ENCODE data around the gene CRYBG2. TPM values are rescaled to one million over a fixed set of nuclear protein-coding genes. Genes with fewer than 3 reads are reported as not detected.

Gene CRYBG2
- total RNA-seq, 2 donors from 2014 or later: 9.0 to 15.1 TPM

DNA sequence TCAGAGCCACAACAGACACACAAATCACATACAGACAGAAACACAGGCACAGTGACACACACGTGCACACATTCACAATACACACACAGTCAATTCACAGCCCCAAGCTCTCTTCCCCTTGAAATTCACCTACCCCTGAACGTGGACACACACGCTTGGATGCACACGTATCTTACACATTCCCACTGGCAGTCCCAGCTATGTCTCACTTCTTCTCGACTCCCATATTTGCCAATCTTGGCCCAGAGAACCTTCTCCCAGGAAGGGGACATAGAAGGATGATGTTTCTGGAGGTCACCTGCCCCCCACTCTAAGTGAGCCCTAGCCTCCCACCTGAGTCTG, 1.6 kb downstream of the CRYBG2 start:
- Mint-ChIP-seq H3K4me3 (no peak overlapping the region), H3K27me3 (ENCODE audit: insufficient read depth) (peaks cover under 1% of the 10 kb centered on the region), H3K4me1 (peaks cover 28% of the 10 kb centered on the region), H3K36me3 (ENCODE audit: low read depth) (no peaks in the 10 kb centered on the region), H3K27ac (peak overlapping the region; percentile 69), H3K9me3 (no peaks in the 10 kb centered on the region)
- 85 to 88% methylated on average over 5 of the region's 5 CpGs for WGBS, 2 experiments (ENCODE audit: insufficient coverage in 1 of 2, insufficient read length in 1 of 2)
- no peak for DNase-seq
- H3K27me3 ChIP-seq (ENCODE audit: control insufficient read depth, insufficient read depth, low read length, poor library complexity, severe bottlenecking): no peaks in the 10 kb centered on the region
- no peak overlapping the region for H3K27ac ChIP-seq (ENCODE audit: low read depth, low read length)
- TF ChIP-seq CTCF (conservative IDR thresholded peaks at IDR 0.05): no peak
- H3K36me3 ChIP-seq (ENCODE audit: control insufficient read depth, insufficient read depth, low read length): no peaks in the 10 kb centered on the region
- H3K9me3 ChIP-seq (ENCODE audit: control insufficient read depth, low read length): no peaks in the 10 kb centered on the region
- no peak overlapping the region for H3K4me3 ChIP-seq (ENCODE audit: low read length)
- peaks cover 14% of the 10 kb centered on the region for H3K4me1 ChIP-seq (ENCODE audit: control insufficient read depth, insufficient read depth, low read length)
- H3K9ac ChIP-seq (ENCODE audit: extremely low read depth, low read length, poor library complexity, severe bottlenecking): no peak overlapping the region

DNA sequence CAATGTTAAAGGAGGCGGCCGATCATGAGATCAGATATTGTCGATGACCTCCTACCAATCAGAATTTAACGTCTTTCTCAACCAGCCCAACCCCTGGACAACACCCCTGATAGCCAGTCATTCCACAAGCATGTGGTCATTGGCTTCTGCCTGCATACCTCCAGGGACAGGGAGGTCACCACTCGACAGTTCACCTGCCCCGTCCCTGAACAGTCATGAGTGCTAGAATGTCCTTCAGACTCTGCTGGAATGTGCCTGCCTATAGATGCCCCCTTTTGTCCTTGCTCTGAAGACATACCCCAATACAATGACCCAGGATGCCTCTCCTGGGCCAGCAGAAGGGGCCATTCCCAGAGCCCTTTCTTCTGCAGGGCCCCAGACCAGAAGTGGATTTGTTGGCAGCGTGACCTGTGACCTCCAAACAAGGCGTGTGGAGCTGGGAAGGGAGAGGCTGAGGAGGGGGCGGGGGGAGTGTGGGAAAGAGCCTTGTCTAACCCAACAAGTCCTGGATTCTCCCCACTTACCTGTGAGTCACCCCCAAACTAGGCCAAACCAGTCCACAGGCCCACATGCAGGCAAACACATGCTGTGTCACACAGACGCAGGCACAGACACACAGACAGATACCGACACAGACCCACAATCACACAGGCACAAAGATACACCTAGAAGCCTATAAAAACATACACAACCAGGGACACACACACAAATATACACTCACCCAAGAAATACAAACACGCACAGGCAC, 2.2 kb downstream of the CRYBG2 start:
- peak overlapping the region; percentile 90 for H3K27ac Mint-ChIP-seq
- peaks cover 14% of the 10 kb centered on the region for H3K4me1 ChIP-seq (ENCODE audit: control insufficient read depth, insufficient read depth, low read length)
- H3K4me3 Mint-ChIP-seq: no peak overlapping the region
- DNase-seq: no peak
- no peaks in the 10 kb centered on the region for H3K9me3 Mint-ChIP-seq
- no peaks in the 10 kb centered on the region for H3K36me3 ChIP-seq (ENCODE audit: control insufficient read depth, insufficient read depth, low read length)
- no peaks in the 10 kb centered on the region for H3K27me3 Mint-ChIP-seq (ENCODE audit: insufficient read depth)
- H3K36me3 Mint-ChIP-seq (ENCODE audit: low read depth): no peaks in the 10 kb centered on the region
- H3K4me3 ChIP-seq (ENCODE audit: low read length): no peak overlapping the region
- 80 to 84% methylated on average over 8 to 12 of the region's 12 CpGs for WGBS, 2 experiments (ENCODE audit: insufficient coverage in 1 of 2, insufficient read length in 1 of 2)
- H3K4me1 Mint-ChIP-seq: peaks cover 25% of the 10 kb centered on the region
- peak overlapping the region; percentile 63 for H3K9ac ChIP-seq (ENCODE audit: extremely low read depth, low read length, poor library complexity, severe bottlenecking)
- no peak for TF ChIP-seq CTCF (conservative IDR thresholded peaks at IDR 0.05)
- H3K27me3 ChIP-seq (ENCODE audit: control insufficient read depth, insufficient read depth, low read length, poor library complexity, severe bottlenecking): no peaks in the 10 kb centered on the region
- no peaks in the 10 kb centered on the region for H3K9me3 ChIP-seq (ENCODE audit: control insufficient read depth, low read length)
- peak overlapping the region; percentile 89 for H3K27ac ChIP-seq (ENCODE audit: low read depth, low read length)

GRCh38 chr1:26350701-26351589, 3.0 kb downstream of the CRYBG2 start:
- peak overlapping the region; percentile 59 for H3K4me3 ChIP-seq (ENCODE audit: low read length)
- H3K36me3 ChIP-seq (ENCODE audit: control insufficient read depth, insufficient read depth, low read length): no peaks in the 10 kb centered on the region
- H3K4me1 Mint-ChIP-seq: peaks cover 25% of the 10 kb centered on the region
- no peak for TF ChIP-seq CTCF (conservative IDR thresholded peaks at IDR 0.05)
- no peaks in the 10 kb centered on the region for H3K36me3 Mint-ChIP-seq (ENCODE audit: low read depth)
- H3K4me1 ChIP-seq (ENCODE audit: control insufficient read depth, insufficient read depth, low read length): peaks cover 14% of the 10 kb centered on the region
- H3K27me3 ChIP-seq (ENCODE audit: control insufficient read depth, insufficient read depth, low read length, poor library complexity, severe bottlenecking): no peaks in the 10 kb centered on the region
- H3K27ac Mint-ChIP-seq: peak overlapping the region; percentile 90
- DNase-seq: peak; percentile 83
- H3K27me3 Mint-ChIP-seq (ENCODE audit: insufficient read depth): no peaks in the 10 kb centered on the region
- H3K9me3 Mint-ChIP-seq: no peaks in the 10 kb centered on the region
- peak overlapping the region; percentile 63 for H3K9ac ChIP-seq (ENCODE audit: extremely low read depth, low read length, poor library complexity, severe bottlenecking)
- peak overlapping the region; percentile 89 for H3K27ac ChIP-seq (ENCODE audit: low read depth, low read length)
- WGBS, 2 experiments (ENCODE audit: insufficient coverage in 1 of 2, insufficient read length in 1 of 2): 75 to 83% methylated on average over 3 to 9 of the region's 9 CpGs
- H3K4me3 Mint-ChIP-seq: peak overlapping the region; percentile 30
- no peaks in the 10 kb centered on the region for H3K9me3 ChIP-seq (ENCODE audit: control insufficient read depth, low read length)
